OCI-LY7 (cell line): ENCODE results near the gene RBM20. TPM values are rescaled to one million over a fixed set of nuclear protein-coding genes. Genes with fewer than 3 reads are reported as not detected.

Source experiments
- Bru-seq: library from RNA; stranded (reverse); fragments of 400-500 nt; gene quantifications from one replicate; lab custom pipeline; 2021; lab: Mats Ljungman, UMichigan
- BruChase-seq, 2 experiments: library from RNA; stranded (reverse); fragments of 400-500 nt; gene quantifications; one replicate each; lab custom pipeline; 2021; lab: Mats Ljungman, UMichigan
- BruUV-seq: library from RNA; stranded (reverse); fragments of 400-500 nt; replicated peaks from 2 replicates; lab custom pipeline; 2021; lab: Mats Ljungman, UMichigan
- CTCF ChIA-PET: fragments of 300-600 bp; sonication (Branson Sonifier 250); formaldehyde crosslinking; loops from one replicate; lab custom pipeline; 2022; ENCODE audit warnings: antibody characterized with exemption; ENCODE audit not compliant: unreplicated experiment; lab: Charles Lee
- POLR2A ChIA-PET: fragments of 300-600 bp; sonication (Branson Sonifier 250); formaldehyde crosslinking; loops from one replicate; lab custom pipeline; 2022; ENCODE audit warnings: antibody characterized with exemption; lab: Charles Lee
- DNase-seq: peaks from one replicate; pipeline ENCODE4 v3.0.0-alpha.2; 2015; ENCODE audit warnings: low spot score
- H2AFZ ChIP-seq: fragments of 200-600 bp; sonication (generic), shearing (Covaris generic); 2 replicates; pipeline ENCODE4 v1.6.1; 2014; ENCODE audit warnings: mild to moderate bottlenecking, antibody characterized with exemption, low read length, moderate library complexity
- H3K27ac ChIP-seq: fragments of 200-600 bp; sonication (generic); 2 replicates; pipeline ENCODE4 v1.5.1; 2014; ENCODE audit warnings: mixed run types, low read depth, mild to moderate bottlenecking, moderate library complexity, low read length, inconsistent platforms; ENCODE audit not compliant: poor library complexity, severe bottlenecking
- H3K36me3 ChIP-seq: fragments of 200-600 bp; sonication (generic); 2 replicates; pipeline ENCODE4 v1.6.1; 2014; ENCODE audit warnings: mild to moderate bottlenecking, antibody characterized with exemption, low read length, moderate library complexity, mixed read lengths; ENCODE audit not compliant: insufficient read depth
- H3K4me1 ChIP-seq: fragments of 200-600 bp; sonication (generic); 2 replicates; pipeline ENCODE4 v1.5.1; 2014; ENCODE audit warnings: mild to moderate bottlenecking, low read length; ENCODE audit not compliant: insufficient read depth, poor library complexity, severe bottlenecking
- H3K4me2 ChIP-seq: fragments of 200-600 bp; sonication (generic); 2 replicates; pipeline ENCODE4 v1.6.1; 2014; ENCODE audit warnings: mild to moderate bottlenecking, low read length
- H3K4me3 ChIP-seq: fragments of 200-600 bp; sonication (generic); 2 replicates; pipeline ENCODE4 v1.5.1; 2014; ENCODE audit warnings: mild to moderate bottlenecking, low read depth, low read length; ENCODE audit not compliant: poor library complexity, severe bottlenecking
- H3K79me2 ChIP-seq: fragments of 200-600 bp; sonication (generic); 2 replicates; pipeline ENCODE4 v1.6.1; 2016; ENCODE audit warnings: low read depth, mild to moderate bottlenecking, low read length, moderate library complexity, mixed read lengths; ENCODE audit not compliant: insufficient read depth
- H3K9me2 ChIP-seq: fragments of 200-600 bp; sonication (generic); 2 replicates; pipeline ENCODE4 v1.6.1; 2016; ENCODE audit warnings: mild to moderate bottlenecking, low read length, mixed read lengths; ENCODE audit not compliant: insufficient read depth
- H3K9me3 ChIP-seq: fragments of 200-600 bp; sonication (generic); 2 replicates; pipeline ENCODE4 v1.6.1; 2014; ENCODE audit warnings: mild to moderate bottlenecking, mixed run types, low read length, mixed read lengths
- H4K20me1 ChIP-seq: fragments of 200-600 bp; sonication (generic); 2 replicates; pipeline ENCODE4 v1.6.1; 2014; ENCODE audit warnings: mild to moderate bottlenecking, antibody characterized with exemption, low read length, moderate library complexity, mixed read lengths; ENCODE audit not compliant: insufficient read depth
- CTCF ChIP-seq: fragments of 200-600 bp; sonication (generic); conservative IDR thresholded peaks from 2 replicates; pipeline ENCODE4 v1.5.1; 2014; ENCODE audit warnings: mild to moderate bottlenecking, antibody characterized with exemption, low read length, moderate library complexity, mixed read lengths
- EZH2phosphoT487 ChIP-seq: fragments of 200-600 bp; sonication (generic); IDR thresholded peaks from 2 replicates; pipeline ENCODE4 v1.6.1; 2018; ENCODE audit warnings: low read depth, borderline replicate concordance, mild to moderate bottlenecking, mixed run types, antibody characterized with exemption, low read length, moderate library complexity, mixed read lengths
- intact Hi-C: fragments of 100-400 bp; cut with micrococcal nuclease; formaldehyde crosslinking; loops from one replicate; pipeline ENCODE4 v1.10.0; 2022; ENCODE audit not compliant: unreplicated experiment
- long read RNA-seq: library from polyadenylated mRNA; stranded (forward); transcript quantifications from one replicate; pipeline ENCODE4 v2.0.0, GENCODE V29; 2022
- total RNA-seq, 2 experiments: library from RNA; depleted of rRNA in 1 of 2; stranded (reverse); fragments of >200 nt in 1 of 2; shearing (Covaris generic) in 1 of 2; gene quantifications; 2 replicates each; pipeline ENCODE4 v1.2.3, GENCODE V29; 2014 to 2022

The RBM20 gene
- total RNA-seq (2014; rRNA removed; shearing (Covaris generic)): 0.35 and 0.82 TPM in 2 replicates
- total RNA-seq (2022): 1.0 and 1.4 TPM in 2 replicates
- percentile 36 among the genes with signal in this experiment for Bru-seq, nascent RNA
- BruChase-seq, experiment 1, labeled RNA remaining after a 6-hour chase: percentile 36 among the genes with signal in this experiment
- BruChase-seq, experiment 2, labeled RNA remaining after a 2-hour chase: percentile 35 among the genes with signal in this experiment
- long read RNA-seq, partial matches to known transcripts: 0 of 4 reads
- long read RNA-seq, other reads (novel, unspliced or antisense): 4 of 4 reads

GRCh38 chr10:110643653-110644597, at the start of gene RBM20:
Gene RBM20 (plus strand): TSS chr10:110644336. CDS start chr10:110644455, 119 bp downstream.
- Histone ChIP-seq H3K4me2 (peak within 1 kb of the TSS; percentile 79), H3K9me3 (no peaks in the 10 kb centered on the region), H4K20me1 (no peaks in the 10 kb centered on the region), H3K79me2 (no peaks in the 10 kb centered on the region), H3K9me2 (no peaks in the 10 kb centered on the region), H3K4me3 (peak within 1 kb of the TSS; percentile 68), H2AFZ (peak within 1 kb of the TSS; percentile 59; the same call in 1 of the 2 replicates), H3K27ac (no peak within 1 kb of the TSS), H3K4me1 (peaks cover 55% of the 10 kb centered on the region), H3K36me3 (no peaks in the 10 kb centered on the region)
- TF ChIP-seq CTCF (no peak), EZH2phosphoT487 (no peak)
- BruUV-seq: no TSS peak
- intact Hi-C loops: loop anchor here (5.0 to 10.0 kb wide), 2 partner anchors 38 to 729 kb away; no protein-coding TSS in a partner anchor
- no peak for DNase-seq
- POLR2A ChIA-PET: interaction anchor here (0.6 to 1.2 kb wide), 6 partner anchors 8 to 782 kb away, joined by 3 to 5 read pairs (median 4); partner anchors contain the start of gene SMNDC1
- CTCF ChIA-PET: interaction anchor here (0.5 to 0.6 kb wide), 2 partner anchors 18 to 471 kb away, joined by 3 read pairs; no protein-coding TSS in a partner anchor

GRCh38 chr10:110597476-110597875, 46.7 kb upstream of the RBM20 start:
- TF ChIP-seq CTCF: no peak
- no peak for TF ChIP-seq EZH2phosphoT487
- Histone ChIP-seq H3K9me2 (no peaks in the 10 kb centered on the region), H3K36me3 (peaks cover 92% of the 10 kb centered on the region), H2AFZ (no peak overlapping the region), H3K4me1 (no peaks in the 10 kb centered on the region), H4K20me1 (no peaks in the 10 kb centered on the region), H3K79me2 (no peaks in the 10 kb centered on the region; the same call in 1 of the 2 replicates), H3K27ac (no peak overlapping the region), H3K4me2 (no peak overlapping the region), H3K4me3 (no peak overlapping the region), H3K9me3 (no peaks in the 10 kb centered on the region)
- intact Hi-C loops: no loop called here
- POLR2A ChIA-PET: interaction anchor here (1.5 kb wide), 1 partner anchor 52 kb away, joined by 5 read pairs; no protein-coding TSS in a partner anchor
- CTCF ChIA-PET: no interaction called here
- no TSS peak for BruUV-seq
- DNase-seq: no peak
